HG03108 (cell line): ENCODE measurements around the gene IMMT.
A peak's percentile ranks its signal among the peaks of the same experiment; 100 is the strongest.

Experiments
- ATAC-seq: cut with Tn5 transposase; IDR thresholded peaks from one replicate; pipeline ENCODE4 v1.9.1; 2021; ENCODE audit warnings: moderate library complexity; ENCODE audit not compliant: unreplicated experiment

Gene IMMT

DNA sequence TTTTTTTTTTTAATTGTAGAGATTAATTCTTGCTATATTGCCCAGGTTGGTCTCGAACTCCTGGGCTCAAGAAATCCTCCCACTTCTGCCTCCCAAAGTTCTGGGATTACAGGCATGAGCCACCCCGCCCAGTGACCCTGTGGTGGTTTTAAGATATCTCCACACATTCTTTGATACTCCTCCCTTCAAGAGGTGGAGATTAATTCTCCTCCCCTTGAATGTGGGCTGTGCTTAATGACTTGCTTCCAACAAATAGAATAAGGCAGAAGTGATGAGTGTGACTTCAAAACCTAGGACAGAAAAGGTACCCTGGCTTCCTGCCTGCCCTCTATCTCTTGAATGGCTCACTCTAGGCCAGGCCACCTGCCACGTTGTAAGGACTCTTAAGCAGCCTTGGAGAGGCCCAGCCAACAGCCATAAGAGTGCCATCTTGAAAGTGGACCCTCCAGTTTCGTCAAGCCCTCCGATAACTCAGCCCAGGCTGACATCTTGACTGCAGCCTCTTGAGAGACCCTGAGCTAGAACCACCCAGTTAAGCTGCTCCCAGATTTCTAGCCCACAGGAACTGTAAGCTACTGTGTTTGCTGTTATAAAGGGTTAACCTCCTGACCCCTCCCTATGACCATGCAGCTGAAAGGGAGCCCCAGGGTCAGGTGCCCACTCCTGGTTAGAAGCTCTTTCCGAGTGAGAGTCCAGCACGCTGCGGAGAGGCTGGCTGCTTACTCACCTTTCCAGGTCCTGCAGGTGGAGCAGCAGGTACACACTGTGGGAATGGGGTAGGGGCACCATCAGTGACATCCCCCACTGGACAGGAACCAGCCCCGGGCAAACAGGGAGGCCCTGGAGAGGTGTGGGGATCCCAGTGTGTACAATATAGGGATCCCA, 31.6 kb upstream of the IMMT start:
- ATAC-seq: no peak

DNA sequence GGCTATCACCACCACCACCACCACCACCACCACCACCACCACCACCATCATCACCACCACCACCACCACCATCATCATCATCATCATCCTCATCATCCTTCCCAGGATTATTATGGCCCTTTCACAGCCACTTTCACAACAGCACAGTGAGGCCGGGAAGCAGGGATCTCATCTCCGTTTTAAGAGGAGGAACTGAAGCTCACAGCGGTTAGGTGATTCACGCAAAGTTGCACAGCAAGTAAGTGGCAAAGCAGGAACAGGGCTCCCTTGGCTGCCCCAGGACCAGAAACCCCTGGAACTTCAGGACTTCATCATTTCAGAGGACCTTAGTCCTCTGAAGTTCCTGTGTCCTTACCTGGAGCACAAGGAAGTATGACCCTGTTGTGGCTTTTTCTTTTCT, 30.8 kb upstream of the IMMT start:
- no peak for ATAC-seq

DNA sequence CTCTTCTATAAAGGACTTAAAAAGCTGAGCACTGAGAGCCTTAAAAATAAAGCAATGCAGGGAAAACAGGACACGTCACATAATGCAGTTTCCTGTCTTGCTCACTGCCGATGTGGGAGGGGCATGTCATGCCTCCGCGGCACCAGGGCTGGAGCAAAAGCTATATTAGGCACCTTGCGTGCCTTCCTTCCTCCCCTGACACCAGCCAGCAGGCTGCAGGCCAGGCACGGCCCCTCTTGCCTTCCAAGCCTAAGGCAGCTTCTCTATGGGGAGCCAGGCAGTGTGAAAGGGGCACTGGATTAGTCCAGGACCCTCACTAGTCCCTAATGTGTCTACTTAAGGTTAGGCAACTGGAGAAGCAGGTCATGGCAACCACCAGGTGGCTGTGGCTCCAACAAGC, 30.3 kb upstream of the IMMT start:
- ATAC-seq: peak; percentile 73

DNA sequence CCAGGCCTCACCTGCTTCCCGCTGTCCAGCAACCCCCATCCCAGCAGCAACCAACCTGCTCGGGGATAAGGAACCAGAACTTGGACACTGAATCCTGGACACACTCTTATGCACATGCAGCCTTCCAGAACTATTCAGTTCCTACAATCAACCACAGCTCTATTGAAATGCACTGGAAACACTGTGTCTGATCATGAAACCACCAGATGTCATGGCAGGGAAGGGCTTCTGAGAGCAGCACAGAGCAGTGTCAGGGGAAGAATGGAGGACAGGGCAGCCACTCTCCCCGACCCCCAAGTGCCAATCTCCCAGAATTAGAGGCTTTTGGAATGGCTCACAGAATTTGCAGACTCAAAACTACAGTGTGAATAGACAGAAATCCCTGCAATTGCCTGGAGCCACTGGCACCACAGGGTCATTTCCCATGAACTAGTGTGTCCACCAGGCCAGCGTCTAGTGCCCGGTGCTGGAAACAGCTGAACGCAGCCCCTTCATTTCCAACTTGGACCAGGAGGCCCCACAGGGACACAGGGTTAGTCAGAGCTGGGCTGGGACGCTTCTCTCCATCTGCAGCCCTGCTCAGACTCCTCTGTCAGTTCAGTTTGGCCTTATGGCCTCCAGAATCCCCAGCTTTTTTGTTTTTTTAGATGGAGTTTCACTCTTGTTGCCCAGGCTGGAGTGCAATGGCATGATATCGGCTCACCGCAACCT, 29.5 kb upstream of the IMMT start:
- ATAC-seq: no peak

DNA sequence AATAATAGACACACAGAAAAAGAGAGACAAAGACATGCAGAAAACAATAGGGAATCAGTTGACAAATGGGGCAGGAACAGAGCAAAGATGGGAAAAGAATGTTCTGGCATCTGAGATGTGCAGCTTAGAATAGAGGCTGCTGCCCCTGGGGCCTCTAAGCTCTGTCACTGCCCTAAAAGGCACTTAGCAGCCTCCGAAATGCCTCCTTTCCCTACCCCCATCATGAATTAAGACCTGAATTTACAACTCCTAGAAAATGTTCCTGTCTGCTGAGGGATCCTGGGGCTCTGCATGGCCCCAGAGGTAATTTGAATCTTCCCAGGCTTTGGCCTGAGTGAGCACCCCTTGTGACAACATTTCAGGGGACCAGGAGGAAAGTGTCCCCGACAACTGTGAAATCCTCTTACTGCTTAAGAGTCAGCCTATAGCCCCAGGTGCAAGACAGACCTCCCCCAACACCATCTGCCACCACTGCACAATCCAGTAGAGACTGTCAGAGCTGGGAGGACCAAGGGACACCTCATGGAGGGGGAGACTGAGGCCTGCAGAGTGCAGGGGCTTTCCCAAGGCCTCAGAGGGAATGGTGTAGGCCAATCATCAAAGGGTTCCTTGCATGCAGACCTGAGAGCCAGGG, 28.8 kb upstream of the IMMT start:
- no peak for ATAC-seq

DNA sequence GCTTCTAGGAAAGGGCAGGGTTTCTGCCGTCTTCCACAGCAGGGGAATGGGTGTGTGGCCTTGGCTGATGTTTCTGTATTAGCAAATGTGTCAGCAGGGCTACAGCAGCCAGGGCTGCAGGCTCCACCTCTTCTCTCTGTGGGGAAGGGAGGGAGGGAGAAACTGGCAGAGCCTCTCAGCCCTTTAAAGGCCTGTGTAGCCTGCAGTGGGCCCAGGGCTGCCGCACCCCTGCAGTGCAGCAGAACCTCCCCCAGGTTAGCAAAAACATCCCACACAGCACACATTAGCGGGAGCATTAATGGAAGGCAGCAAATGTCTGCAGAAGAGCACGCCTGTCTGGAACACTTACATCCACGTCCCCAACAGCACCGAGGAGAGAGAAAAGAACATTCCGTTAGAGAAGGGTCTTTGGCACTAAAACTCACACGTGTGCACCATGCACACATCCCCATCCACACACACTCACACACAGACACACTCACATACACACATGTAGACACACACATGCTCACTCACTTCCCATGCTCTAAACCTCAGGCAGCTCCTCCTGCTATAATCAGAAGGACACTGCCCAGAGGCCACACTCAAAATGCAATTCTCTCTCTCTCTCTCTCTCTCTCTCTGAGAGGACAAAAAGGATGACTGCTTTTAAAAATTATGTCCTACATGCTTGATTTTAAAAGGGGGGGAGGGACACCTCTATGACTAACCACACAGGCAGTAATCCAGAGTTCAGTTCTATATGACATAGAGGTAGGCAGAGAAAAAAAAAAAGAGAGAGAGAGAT, 28.1 kb upstream of the IMMT start:
- ATAC-seq: no peak

DNA sequence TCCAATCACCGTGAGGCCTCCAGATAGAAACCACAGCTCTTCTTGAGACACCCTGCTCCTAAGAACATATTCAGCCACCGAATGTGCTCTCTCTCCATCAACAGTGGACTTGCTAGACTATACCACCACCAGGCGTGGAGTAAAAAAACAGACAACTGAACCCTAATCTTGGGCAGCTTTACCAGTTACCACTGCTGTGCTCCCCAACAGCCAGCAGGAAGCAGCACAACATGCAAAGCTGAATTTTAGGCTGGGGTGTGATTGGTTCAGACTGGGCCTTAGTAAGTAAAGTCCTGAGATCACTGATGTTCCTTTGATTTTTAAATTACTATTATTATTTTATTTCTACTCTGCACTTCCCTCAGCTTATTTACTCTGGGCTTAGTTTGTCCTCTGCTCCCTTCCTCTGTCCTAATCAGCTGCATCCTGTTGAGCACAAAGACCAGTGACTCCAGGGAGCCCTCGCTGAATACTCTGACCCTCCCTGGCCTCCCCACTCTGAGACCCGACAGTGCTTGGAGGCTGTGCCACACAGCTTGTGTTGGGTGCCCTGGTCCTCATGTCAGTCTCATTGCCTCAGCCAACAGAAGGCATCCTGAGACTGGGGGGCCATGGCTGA, 25.9 kb upstream of the IMMT start:
- ATAC-seq: no peak

DNA sequence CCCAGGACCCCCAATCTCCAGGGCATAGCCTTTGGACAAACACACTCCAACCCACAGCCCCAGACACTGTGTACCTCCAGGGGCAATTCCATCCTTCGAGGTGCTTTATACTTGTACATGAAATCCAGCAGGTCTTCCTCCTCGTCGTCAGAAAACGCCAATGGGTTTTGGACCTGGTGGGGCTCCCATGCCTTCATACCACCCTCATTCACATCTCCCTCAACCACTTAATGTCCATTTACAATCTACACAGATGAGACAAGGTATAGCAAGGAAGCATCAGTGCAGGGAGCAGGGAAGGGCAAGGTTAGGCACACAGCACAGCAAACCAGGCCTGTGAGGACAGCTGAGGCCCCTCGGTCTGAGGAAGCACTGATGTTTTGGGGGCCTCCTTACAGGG, 24.6 kb upstream of the IMMT start:
- ATAC-seq: no peak

DNA sequence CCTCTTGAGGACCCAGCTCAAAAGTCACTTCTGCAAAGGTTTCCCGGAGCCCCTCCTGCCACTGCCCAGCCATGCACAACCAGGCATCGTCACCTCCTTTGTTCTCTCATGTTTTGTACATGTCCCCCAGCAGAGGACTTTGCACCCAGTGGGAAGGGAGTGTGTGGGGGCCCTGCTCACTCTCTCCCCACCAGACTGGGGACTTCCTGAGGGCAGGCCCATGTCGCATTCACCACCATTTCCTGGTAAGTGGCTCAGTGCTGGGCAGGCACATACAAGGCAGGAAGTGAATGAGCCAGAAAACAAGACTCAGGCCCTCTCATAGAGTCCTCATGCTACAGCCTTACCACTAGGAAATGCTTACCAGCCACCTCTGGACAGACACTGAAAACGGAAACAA, 22.9 kb upstream of the IMMT start:
- no peak for ATAC-seq

DNA sequence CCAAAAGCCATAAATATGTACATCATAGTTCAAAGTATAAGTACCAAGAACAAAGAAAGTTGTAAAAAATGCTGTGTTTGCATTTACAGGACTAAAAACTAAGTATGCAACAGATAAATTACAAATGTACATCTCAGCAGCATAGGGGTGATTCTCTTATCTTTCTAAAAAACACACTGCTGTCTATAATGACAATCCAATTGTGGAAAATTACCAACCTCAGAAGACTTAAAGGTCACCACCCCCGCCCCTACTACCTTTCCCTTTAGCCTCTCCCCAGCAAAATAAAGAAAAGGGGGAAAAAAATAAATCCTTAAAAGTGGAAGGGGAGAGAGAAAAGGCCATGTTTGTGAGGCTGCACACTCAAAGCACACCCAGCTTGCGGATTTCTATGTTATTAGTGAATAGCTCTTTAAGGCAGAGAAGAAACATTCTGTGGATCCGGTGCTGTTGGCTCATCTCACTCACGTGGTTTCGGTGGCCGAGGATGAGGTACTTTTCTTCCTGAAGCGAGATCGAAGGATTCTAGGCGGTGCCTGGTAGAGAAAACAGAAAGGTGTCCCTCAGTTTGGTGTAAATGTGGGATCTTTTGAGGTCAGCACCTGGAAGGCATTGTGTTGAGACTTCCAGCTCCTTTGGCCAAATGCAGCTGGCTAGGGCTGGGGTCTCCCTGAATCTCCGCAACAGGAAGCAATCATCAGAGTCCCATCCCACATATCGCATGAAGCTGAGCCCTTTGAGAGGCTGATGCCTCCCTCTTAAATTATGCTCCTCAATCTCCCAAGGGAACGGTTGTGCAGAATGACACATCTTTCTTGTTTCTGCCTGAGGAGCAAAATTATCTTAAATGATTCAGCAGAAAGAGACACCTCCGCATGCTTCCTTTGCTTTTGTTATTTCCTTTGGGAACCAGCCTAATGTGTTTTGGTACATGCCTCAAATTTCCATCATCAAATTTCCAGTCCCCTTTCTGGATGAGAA, 21.6 kb upstream of the IMMT start:
- ATAC-seq: no peak

DNA sequence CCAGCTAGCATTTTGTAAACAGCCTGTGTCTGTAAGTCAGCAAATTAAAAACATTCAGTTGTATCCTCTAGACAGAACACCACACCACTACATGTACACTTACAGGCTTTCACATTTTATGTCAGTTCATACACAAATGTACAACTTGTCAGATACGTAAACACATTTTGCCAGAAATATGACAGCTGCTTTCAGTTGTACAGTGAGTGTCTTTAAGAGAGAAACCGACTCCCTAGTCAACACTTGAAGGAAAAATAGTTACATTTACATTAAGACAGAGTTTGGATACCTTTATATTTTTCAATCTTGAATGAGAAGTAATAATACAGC, 19.2 kb upstream of the IMMT start:
- ATAC-seq: no peak

DNA sequence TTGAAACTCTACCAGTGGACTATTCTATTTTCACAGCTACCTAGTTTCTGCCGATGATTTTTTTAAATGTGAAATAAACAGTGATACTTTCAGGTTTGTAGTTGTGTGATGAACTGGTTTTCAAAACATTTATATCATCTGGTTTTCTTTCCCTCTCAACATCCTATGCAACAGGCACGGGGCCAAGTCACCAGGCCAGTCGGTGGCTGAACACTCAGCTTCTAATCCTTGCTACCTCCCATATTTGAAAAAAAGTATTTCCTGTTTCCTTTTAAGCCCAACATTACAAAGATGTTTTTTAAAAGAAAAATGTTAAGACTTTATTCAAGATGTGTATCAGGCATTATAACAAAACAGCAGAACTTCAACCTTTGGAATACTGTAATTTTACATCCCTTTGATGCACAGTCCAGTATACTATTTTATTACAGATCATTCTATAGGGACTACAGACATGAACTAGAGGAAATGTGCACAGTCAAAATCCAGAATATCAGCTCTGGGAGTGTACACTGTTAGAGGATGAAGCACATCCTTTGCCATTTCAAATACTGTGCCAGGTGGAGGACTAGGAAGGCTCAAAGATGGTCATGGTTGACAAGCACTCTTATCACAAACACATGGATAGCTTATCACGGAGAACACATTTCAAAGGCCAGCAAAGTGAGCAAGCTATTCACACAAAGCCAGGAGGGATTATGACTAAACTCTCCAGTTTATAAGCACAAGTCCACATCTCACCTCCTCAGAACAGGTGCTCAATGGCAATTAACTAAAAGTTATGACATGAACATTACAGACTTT, 18.6 kb upstream of the IMMT start:
- ATAC-seq: no peak

DNA sequence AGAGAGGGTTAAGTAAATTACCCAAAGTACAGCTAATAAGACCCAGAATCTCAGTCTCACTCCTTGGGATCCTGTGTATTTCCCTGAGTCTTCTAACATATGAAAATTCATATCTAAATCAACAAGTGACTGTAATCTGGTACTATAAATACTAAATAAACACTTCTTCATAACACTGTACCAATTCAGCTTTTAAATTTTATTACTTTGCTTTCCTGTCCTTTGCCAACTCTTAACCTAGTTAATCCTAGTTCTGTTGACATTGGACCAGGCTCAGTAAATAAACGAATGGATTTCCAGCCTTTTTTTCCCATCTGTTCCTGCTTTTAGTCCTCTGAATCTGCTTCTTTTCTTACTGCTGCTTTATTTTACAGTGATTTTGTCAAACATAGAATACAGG, 17.8 kb upstream of the IMMT start:
- no peak for ATAC-seq

DNA sequence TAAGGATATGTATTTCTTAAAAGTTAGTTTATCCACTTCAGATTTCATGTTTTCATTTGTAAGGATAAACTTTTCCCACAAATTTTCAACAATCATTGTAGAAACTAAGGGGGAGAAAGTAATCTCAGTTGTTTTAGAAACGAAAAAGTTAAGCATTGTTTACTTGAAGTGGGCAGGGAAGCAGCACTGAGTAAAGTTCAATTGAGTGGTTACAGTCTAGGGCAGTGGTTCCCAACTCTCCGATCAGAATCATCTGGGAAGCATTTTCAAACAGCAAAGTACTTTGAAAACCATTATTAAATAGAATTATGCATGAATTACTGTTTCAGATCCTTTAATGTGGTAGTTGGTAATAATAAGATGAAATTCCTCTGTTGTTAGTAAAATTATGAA, 16.5 kb upstream of the IMMT start:
- no peak for ATAC-seq

DNA sequence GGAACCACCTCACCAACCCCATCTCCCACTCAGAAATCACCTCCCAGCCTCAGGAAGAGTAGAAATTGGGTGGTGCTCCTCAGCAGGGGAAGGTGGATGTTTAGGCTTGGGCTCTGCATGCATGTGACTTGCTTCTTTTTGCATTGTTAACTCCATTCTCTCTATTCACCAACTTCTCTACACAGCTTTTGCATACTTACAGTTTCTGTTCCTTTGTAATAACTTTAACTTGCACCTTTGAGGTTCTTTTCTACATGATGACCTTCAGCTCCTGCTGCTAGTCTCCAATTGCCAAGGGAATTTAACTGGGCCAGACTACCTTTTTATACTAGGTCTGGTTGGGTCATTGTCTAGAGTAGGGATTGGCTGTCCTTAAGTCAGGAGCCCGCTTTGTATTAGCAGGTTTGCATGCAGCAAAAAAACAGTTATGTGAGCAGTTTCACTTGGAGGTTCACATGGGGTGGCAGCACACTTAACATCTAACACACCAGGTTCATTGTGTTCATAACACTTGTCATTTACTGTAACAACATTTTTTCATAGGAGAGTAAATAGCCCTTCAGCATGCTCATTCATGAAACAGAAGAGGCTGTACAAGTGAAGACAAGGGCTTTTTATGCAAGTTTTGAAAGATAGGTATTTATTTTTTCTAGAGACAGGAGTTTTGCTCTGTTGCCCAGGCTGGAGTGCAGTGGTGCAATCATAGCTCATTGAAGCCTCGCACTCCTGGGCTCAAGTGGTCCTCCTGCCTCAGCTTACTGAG, 16.0 kb upstream of the IMMT start:
- ATAC-seq: no peak

DNA sequence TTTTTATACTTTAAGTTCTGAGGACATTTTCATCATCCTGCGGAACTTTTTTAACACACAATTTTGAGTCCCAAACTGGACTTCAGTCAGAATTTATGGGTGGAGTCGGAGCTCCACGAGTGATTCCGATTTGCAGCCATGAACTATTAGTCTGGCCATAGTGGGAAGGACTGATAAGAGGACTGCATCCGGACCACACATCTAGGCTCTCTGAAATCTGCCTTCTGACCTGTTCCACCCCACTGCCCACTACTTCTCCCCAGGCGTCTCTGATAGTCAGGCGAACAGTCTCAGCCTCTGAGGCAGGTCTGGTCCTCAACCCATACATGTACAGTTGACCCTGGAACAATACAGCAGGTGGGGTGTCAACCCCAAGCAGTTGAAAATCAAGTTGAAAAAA, 9.2 kb upstream of the IMMT start:
- no peak for ATAC-seq

DNA sequence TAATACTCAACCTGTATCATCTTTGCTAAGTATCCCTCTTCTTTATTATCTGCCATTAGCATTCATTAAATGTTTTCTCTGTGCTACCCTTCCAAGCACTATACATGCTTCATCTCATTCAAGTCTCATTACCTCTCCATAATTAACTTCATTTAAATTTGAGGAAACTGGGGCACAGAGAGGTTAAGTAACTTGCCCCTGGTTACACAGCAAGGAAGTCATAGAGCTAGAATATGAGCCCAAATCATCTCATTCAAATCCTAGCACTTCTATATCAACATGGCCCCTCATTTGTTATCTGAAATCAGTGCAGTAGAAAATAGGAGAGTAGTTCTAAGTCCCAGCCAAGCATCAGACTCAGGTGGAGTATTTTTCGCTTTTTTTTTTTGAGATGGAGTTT, 8.4 kb upstream of the IMMT start:
- no peak for ATAC-seq

DNA sequence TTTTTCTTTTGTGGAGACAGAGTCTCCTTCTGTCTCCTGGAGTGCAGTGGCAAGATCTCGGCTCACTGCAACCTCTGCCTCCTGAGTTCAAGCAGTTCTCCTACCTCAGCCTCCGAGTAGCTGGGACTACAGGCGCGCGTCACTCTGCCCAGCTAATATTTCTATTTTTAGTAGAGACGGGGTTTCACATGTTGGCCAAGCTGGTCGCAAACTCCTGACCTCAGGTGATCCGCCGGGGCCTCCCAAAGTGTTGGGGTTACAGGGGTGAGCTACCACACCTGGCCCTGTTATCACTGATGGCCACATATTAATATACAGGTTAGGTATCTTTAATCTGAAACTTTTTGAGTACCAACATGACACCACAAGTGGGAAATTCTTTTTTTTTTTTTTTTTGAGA, 7.4 kb upstream of the IMMT start:
- ATAC-seq: no peak
